GM10847 (cell line): ENCODE results near the gene RPS6KC1.

Source experiments
- POLR2A ChIP-seq: IDR thresholded peaks from 2 replicates; pipeline ENCODE4 v1.6.1; 2011; ENCODE audit not compliant: insufficient read length; ENCODE audit errors: extremely low read depth

RPS6KC1 gene, protein sequence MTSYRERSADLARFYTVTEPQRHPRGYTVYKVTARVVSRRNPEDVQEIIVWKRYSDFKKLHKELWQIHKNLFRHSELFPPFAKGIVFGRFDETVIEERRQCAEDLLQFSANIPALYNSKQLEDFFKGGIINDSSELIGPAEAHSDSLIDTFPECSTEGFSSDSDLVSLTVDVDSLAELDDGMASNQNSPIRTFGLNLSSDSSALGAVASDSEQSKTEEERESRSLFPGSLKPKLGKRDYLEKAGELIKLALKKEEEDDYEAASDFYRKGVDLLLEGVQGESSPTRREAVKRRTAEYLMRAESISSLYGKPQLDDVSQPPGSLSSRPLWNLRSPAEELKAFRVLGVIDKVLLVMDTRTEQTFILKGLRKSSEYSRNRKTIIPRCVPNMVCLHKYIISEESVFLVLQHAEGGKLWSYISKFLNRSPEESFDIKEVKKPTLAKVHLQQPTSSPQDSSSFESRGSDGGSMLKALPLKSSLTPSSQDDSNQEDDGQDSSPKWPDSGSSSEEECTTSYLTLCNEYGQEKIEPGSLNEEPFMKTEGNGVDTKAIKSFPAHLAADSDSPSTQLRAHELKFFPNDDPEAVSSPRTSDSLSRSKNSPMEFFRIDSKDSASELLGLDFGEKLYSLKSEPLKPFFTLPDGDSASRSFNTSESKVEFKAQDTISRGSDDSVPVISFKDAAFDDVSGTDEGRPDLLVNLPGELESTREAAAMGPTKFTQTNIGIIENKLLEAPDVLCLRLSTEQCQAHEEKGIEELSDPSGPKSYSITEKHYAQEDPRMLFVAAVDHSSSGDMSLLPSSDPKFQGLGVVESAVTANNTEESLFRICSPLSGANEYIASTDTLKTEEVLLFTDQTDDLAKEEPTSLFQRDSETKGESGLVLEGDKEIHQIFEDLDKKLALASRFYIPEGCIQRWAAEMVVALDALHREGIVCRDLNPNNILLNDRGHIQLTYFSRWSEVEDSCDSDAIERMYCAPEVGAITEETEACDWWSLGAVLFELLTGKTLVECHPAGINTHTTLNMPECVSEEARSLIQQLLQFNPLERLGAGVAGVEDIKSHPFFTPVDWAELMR

DNA sequence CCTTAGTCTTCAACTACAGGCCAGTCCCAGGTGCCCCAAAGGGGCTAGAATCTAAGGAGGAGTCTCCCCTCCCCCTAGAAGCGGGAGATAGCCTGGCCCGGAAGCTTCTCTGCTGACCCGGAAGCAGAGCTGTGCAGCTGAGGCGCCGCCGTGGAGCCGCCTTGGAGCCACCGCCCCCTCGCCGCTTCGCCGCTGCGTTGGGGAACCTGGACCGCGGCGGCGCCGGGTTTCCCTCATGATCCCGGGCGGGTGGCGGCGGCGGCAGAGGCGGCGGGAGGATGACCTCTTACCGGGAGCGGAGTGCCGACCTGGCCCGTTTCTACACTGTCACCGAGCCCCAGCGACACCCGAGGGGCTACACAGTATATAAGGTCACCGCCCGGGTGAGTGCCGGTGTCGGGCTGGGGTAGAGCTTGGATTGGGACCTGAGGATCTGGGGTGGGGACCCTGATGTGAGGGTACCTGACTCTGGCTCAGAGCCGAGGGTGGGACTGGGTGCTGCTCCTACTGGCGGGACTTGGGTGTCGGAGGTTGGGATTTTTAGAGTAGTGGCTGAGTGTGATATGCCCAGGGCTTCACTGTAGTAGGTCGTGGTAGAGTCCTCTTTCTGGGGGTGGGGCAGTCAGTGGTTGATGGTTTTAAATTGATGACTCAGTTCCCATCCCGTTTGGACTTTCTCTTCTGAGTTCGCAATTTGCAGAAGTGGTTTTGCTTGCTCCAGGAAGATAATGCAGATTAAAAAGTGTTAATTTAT is at the start of gene RPS6KC1:
Gene RPS6KC1, plus strand, starts transcription at position 115 of the 754 bp plus-strand sequence. Its CDS starts 164 bp downstream, at position 279.
- peak; percentile 51 for TF ChIP-seq POLR2A

DNA sequence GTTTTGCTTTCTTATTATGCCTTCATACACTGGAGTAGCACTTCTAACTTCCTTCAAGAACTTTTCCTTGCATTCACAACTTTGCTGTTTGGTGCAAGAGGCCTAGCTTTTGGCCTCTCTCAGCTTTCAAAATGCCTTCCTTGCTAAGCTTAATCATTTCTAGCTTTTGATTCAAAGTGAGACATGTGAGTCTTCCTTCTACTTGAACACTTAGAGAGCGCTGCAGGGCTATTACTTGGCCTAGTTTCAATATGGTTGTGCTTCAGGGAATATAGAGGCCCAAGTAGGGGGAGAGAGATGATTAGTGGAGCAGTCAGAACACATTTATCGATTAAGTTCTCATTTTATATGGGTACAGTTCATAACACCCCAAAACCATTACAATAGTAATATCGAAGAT is 47.8 kb upstream of the RPS6KC1 start:
- no peak for TF ChIP-seq POLR2A

DNA sequence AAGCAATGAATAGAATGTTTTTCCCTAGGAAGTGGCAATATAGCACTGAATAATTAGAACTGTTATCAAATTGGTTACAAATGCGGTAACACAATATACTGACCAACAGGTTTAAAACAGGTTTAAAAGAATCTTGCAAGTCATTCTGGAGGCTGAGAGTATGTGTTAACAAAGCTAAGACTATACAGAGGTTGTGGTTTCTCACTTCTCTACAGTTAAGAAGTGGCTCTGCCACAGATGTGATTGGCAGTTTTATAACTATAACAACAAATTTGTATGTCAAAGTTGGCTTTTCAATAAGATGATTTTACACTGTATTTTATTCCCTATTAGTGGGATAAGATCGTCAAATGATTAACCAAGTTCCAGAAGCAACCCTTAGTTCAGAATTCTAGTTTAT is 42.5 kb upstream of the RPS6KC1 start:
- no peak for TF ChIP-seq POLR2A

DNA sequence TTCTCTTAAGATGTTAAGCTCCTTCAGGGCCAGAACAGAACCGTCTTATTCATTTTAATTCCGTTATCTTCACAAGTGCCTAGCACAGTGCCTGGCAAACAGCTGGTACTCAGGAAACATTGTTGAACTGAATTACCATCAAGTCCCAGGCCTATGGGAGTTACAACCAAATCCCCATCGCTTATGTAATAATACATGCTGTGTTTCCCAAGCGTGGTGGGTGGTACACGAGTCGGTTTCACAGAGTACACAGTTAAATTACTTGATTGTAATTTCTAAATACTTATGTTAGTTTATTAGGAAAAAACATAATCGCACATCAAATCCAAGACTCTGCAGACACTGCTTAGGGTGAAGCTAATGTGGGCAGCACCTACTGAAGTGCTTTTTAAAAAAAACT is 36.4 kb upstream of the RPS6KC1 start:
- no peak for TF ChIP-seq POLR2A

DNA sequence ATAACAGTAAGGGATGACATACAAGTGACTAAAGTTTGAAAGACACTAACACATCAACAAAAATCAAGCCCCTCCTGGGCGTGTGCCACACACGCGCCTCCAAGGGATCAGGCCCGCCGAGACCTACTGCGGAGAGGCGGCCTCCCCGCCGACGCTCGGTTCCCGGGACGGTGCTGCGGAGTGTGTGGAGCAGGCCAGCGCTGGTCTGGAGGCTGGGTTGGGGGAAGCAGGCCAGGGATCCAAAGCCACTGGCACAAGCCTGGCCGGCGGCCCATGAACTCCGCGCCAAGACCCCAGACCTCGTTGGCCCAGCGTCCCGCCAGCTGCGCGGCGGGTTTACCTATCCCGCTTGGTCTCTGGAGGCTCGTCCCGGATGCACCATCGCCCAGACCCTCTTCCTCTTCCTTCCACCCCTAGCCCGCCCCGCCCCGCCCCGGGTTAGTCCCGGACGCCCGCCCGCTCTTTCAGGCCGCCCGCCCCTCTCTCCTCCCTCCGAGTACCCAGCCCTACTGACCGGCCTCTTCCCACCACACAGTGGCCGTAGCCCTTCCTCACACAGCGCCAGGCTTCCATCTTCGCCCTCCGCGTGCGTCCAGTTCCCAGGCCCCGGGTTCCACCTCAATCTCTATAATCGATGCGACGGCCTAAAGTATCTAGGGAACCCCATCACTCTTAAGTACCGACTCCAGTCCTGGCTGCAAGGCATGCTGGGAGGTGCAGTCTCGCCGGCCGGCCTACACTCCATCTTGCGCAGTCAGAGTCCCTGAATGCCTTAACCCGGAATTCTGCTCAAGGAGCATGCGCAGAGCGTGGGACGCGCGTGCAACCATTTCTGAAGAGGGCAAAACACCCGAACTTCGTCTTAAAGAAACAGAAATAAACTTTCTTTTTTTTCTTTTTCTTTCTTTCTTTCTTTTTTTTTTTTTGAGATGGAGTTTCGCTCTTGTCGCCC is 35.7 kb upstream of the RPS6KC1 start, which contains the start of gene ANGEL2:
Gene ANGEL2, minus strand, starts transcription at position 769 of the 952 bp plus-strand sequence. Its CDS starts 196 bp downstream, at position 573.
- peak; percentile 65 for TF ChIP-seq POLR2A

DNA sequence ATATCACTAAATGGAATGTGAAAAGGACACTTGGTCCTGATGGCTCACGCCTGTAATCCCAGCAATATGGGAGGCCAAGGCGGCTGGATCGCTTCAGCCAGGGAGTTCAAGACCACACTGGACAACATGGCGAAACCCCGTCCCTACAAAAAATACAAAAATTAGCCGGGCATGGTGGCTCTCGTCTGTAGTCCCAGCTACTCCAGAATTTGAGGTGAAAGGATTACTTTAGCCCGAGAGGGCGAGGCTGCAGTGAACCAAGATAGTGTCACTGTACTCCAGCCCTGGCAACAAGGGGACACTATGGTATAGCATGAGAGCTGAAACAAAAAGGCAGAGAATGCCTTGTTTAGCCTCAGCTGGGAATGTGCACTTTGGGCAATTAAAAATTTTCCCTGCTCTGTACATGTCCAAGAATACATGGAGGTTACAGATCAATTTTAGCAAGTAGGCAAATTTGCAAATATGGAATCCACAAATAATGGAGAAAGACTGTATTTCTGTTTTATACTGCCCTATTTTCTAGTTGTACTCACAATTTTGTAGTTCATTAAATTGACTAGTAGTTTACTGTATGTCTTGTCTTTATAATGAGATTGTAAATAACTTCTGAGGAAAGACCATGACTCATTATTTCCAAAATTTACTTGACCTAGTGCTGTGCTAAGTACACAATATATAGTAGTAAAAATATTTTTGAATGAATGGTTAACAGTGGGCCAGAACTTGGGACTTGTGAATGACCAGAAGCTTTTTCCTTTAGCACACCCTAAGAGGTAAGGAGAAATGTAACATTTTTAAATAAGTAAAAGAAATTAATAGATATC is 33.4 kb upstream of the RPS6KC1 start:
- TF ChIP-seq POLR2A, result no peak

DNA sequence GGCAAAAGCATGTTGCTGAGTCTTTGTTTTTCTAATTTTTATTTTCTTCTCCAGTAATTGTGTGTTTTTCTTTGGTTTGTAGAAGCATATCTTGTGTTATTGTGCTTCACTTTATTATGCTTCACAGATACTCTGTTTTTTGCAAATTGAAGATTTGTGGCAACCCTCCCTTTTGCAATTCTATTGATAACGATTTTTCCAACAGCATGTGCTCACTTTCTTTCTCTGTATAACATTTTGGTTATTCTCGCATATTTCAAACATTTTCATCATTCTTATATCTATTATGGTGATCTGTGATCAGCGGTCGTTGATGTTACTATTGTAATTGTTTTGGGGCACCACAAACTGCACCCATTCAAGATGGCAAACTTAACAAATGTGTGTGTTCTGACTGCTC is 31.6 kb upstream of the RPS6KC1 start:
- TF ChIP-seq POLR2A, result no peak

DNA sequence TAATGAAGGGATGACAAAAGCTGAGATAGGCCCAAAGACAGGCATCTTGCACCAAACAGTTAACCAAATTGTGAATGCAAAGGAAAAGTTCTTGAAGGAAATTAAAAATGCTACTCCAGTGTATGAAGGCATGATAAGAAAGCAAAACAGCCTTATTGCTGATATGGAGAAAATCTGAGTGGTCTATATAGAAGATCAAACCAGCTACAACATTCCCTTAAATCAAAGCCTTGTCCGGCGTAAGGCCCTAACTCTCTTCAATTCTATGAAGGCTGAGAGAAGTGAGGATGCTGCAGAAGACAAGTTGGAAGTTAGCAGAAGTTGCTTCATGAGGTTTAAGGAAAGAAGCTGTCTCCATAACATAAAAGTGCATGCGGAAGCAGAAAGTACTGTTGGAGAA is 31.0 kb upstream of the RPS6KC1 start:
- no peak for TF ChIP-seq POLR2A

DNA sequence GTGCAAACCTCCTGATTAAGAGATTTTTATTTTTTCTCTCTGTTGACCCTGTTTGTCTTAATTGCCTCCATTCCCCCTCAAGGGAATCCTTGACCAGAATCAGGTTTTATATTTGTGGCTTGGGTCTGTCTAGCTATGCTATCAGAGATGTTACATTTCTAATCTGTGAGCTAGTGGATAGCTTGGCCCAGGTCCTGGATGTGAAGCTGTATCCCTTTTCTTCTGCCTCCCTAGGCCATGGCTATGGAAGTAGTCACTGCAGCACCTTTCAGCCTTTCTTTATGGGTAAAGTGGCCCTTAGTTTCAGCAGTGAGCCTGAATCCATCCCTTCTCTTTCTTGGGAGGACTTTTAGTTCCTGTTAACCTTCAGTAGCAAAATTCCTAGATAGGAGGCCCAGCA is 18.4 kb upstream of the RPS6KC1 start:
- TF ChIP-seq POLR2A, result no peak

DNA sequence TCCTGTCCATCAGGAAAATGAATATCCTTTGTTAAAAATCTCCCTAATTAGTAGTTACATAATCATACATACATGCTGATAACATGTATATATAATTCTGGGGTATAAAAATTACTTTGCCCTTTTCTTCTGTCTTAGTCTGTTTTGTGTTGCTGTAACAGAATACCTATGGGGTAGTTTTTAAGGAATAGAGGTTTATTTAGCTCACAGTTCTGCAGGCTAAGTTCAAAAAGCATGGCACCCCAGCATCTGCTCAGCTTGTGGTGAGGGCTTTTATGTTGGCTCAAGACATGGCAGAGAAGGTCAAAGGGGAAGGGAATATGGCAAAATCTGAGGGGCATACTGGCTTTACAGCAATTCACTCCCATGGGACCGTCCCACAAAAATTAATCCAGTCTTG is 16.3 kb upstream of the RPS6KC1 start:
- TF ChIP-seq POLR2A, result no peak

DNA sequence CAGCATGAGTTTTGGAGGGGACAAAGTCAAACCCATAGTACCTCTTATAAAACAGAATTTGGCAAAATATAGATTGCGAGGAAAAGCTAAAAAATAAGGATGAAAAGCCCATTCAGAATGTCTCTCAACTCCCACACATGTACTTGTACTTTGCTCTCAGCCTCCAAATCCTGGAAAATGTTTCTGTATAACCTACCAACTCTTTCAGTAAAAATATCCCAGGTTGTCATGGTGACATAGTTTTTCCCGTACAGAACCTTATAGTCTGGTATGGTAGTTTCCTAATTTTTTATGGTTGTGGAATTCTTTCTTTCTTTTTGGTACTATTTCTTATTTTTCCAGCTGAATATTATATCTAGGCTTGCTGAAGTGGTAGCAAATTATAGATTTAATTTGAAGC is 15.5 kb upstream of the RPS6KC1 start:
- no peak for TF ChIP-seq POLR2A

DNA sequence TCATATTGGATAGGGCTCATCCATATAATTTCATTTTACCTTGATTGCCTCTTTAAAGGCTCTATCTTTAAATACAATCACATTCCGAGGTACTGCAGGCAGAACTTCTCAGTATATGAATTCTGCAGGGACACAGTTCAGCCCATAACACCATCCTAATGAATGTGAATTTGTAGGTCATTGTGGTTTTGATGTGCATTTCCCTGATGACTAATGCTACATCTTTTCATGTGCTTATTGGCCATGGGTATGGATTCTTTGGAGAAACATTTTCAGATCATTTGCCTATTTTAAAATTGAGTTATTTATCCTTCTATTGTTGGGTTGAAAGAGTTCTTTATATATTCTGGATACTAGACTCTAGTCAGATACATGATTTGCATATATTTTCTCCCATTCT is 9.6 kb upstream of the RPS6KC1 start:
- TF ChIP-seq POLR2A, result no peak

DNA sequence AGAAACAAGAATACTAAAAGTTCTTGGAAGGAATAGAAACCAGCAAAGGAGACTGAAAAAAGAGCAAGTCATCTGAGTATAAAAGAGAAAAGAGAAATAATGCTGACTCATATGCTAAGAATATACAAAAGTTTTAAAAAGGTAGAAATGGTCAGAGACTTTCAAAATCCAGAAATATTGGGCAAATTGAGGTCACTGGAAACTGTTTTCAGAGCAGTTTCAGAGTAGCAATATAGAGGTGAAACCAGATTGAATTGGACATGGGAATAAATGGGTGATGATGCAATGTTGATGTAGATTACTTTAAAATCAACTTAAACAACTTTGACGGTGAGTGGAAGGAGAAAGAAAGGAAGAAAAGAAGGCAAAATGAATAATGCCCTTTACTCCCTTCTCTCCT is 1.8 kb upstream of the RPS6KC1 start:
- no peak for TF ChIP-seq POLR2A
